Motor neuron (in vitro differentiated cells): Measurements from ENCODE around the gene EFNA5. TPM values are rescaled to one million over a fixed set of nuclear protein-coding genes. Genes with fewer than 3 reads are reported as not detected.

Experiments used
- ATAC-seq, 8 experiments: fragments of 200-7000 bp; cut with Tn5 transposase; replicated peaks in 6 of 8; 2 replicates each; pipeline ENCODE4 v1.8.0; 2021; ENCODE audit warnings: mild to moderate bottlenecking in 8 of 8, moderate library complexity in 8 of 8
- H3K27ac ChIP-seq, 2 donors: fragments of 250-450 bp; sonication (Bioruptor Pico); 2 replicates each; pipeline ENCODE4 v1.9.0; 2021; ENCODE audit warnings: antibody characterized with exemption in 2 of 2, mild to moderate bottlenecking in 2 of 2, moderate library complexity in 1 of 2
- H3K4me1 ChIP-seq, 2 donors: fragments of 250-450 bp; sonication (Bioruptor Pico); replicated peaks in 1 of 2; 2 replicates each; pipeline ENCODE4 v1.6.1; 2021; ENCODE audit warnings: antibody characterized with exemption in 2 of 2, mild to moderate bottlenecking in 2 of 2, moderate library complexity in 1 of 2
- H3K4me3 ChIP-seq, 5 donors: fragments of 250-450 bp; sonication (Bioruptor Pico); 2 replicates each; pipeline ENCODE4 v1.9.0; 2021; ENCODE audit warnings: antibody characterized with exemption in 5 of 5, mild to moderate bottlenecking in 5 of 5, moderate library complexity in 4 of 5
- WGBS, 10 experiments: fragments of 450-650 bp; shearing (Covaris generic); methylation state at CpG; one replicate each; pipeline ENCODE4 v1.0.0; 2022; 5-methylcytosine and 5-hydroxymethylcytosine counted together
- in situ Hi-C, 9 experiments: fragments of 400-800 bp; cut with MboI; loops; one replicate each; pipeline ENCODE4 v1.15.0; 2021; ENCODE audit warnings: low sequenced_read_pairs in 9 of 9, low pct_unique_long_range_greater_than_20kb in 2 of 9; ENCODE audit not compliant: unreplicated experiment in 9 of 9
- total RNA-seq, 8 experiments: library from RNA; unstranded; fragments of 300-600 nt; gene quantifications; 2 replicates each; pipeline versions ENCODE4 v1.2.3 to v1.2.4, GENCODE V29; 2022

The EFNA5 gene
- total RNA-seq, 8 experiments from 2014 or later, result 8.5 to 88.6 (median 10.5) TPM

DNA sequence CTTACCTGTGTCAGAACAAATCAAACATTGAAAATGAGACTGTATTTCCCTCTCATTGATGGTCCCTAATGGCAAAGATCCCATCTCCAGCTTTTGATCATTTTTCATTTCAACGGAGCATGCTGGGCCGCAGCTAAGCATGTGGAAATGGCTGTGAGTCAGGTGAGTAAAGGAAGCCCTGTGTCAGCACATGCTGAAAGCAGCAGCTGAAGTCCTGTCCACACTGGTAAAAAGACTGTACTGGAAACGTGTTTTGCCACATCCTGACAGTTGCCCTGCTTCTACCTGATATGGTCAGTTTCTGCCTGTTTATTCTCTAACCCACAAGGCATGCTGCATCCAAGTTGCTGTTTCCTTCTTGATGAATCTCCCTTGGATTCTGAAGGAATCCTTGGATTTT lies 330.1 kb downstream of the EFNA5 start:
- Histone ChIP-seq H3K4me3 (no peak overlapping the region), H3K4me1 (peaks cover 24 to 26% of the 10 kb centered on the region in 2 donors), H3K27ac (no peak overlapping the region)
- in situ Hi-C loops, result no loop called here
- whole genome bisulfite sequencing, 10 experiments, result 50 to 100% (median 81%) methylated on average over 2 to 3 of the region's 3 CpGs; no CpG with 5 or more reads in 1 of the 10 experiments
- ATAC-seq, result peak in 5 of 8 experiments; percentile 12 to 52 (median 47)

DNA sequence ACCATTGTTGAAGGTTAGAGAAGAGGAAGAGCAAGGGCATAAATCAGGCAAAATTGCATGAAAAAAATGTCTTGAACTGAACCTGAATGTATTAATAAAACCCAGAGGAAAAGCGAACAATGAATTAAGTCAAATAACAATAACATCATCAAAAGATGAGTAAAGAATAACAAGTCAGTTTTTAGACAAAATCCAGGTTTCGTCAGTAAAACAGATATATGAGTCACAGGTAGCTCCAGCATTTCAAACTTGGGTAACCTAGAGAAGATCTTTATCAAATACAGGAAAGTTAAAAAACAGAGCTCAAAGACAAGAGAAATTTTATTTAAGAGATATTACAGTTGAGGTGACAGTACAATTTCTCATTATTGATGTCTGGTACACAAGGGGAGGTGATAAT lies 332.4 kb downstream of the EFNA5 start:
- no peak for ATAC-seq
- in situ Hi-C loops, result no loop called here
- WGBS, 10 experiments, result 83 to 100% (median 97%) methylated on average over 2 of the region's 2 CpGs; no CpG with 5 or more reads in 1 of the 10 experiments
- Histone ChIP-seq H3K4me1 (peaks cover 24 to 26% of the 10 kb centered on the region in 2 donors), H3K27ac (no peak overlapping the region), H3K4me3 (no peak overlapping the region)

DNA sequence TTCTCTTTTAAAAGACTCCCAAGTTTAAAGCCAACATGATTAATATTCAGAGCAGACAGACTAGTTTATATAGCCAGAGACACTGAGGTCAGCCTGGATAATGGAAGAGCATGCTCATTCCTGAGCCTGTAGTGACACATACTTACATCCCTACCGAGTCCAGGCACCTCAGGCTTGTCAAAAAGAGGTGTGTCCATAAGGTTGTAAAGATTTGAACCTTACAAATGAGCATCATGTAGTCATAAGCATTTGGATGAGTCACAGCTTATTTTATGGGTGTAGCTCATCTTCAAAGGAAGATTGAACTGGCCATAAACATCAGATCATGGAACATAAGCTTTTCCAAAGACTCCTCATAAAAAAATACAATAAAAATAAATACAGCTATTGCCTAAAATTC lies 333.5 kb downstream of the EFNA5 start:
- WGBS, 10 experiments, result 0 to 67% (median 21%) methylated on average over 1 of the region's 1 CpG; no CpG with 5 or more reads in 6 of the 10 experiments
- in situ Hi-C loops, result no loop called here
- peaks cover 19% of the 10 kb centered on the region in 2 donors for H3K4me1 ChIP-seq
- no peak overlapping the region for H3K27ac ChIP-seq
- ATAC-seq, result peak; percentile 38 to 100 (median 89)
- H3K4me3 ChIP-seq, result no peak overlapping the region

DNA sequence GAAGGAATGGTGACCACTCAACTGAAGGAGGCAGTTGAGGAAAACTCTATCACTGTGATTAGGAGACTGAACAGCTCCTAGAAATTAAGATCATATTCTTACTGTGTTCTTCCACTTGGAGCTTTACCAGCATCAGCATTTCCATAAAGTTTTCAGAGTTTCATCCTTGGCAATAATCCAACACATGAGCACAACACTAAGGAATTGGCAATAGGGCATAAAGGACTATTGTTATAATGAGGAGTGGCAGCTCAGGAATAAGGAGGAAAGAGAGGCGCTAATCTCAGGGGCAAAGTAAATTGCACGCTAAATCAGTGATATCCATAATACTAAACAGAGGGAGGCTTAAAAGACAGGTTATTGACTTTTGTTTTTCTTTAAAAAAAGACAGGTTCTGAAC lies 338.9 kb downstream of the EFNA5 start:
- in situ Hi-C loops, result no loop called here
- WGBS, 10 experiments, result 50 to 100% (median 92%) methylated on average over 2 of the region's 2 CpGs; no CpG with 5 or more reads in 3 of the 10 experiments
- H3K4me1 ChIP-seq, result peaks cover 0 to under 1% of the 10 kb centered on the region in 2 donors
- H3K4me3 ChIP-seq, result no peak overlapping the region
- ATAC-seq, result peak in 2 of 8 experiments; percentile 20 to 34
- no peak overlapping the region for H3K27ac ChIP-seq

DNA sequence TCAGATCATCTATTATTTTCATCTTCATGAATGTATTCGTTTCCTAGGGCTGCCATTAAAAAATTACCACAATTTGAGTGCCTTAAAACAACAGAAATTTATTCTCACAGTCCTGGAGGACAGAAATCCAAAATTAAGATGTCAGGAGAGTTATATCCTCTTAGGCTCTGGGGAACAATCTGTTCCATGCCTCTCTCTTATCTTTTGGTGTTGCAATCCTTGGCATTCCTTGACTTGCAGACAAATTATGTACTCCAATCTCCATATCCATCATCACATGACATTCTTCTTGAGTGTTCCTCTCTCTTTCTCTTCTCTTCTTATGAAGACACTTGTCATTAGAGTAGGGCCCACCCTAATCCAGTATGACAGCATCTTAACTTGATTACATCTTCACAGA lies 339.4 kb downstream of the EFNA5 start:
- Histone ChIP-seq H3K27ac (no peak overlapping the region), H3K4me1 (no peaks in the 10 kb centered on the region), H3K4me3 (no peak overlapping the region)
- peak in 1 of 8 experiments; percentile 41 for ATAC-seq
- 18 to 89% (median 50%) methylated on average over 1 of the region's 1 CpG; no CpG with 5 or more reads in 3 of the 10 experiments for WGBS, 10 experiments
- in situ Hi-C loops, result no loop called here

DNA sequence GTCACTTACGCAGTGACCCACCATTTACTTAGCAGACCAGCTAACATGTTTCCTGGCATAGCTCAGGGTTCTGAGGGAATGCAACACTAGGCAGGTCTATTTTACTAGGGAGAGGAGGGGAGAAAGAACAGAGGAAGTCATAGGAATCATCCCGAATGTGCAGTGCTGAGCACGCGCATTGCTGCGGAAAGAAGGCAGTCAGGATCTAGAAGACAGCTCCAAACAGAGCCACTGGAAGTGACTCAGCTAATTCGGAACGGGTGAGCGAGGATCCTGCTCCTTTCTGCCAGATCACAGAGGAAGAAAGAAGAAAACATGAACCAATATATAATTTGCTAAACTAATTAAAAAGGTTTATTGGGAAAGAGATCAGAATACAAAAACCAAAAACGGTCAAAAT lies 339.8 kb downstream of the EFNA5 start:
- Histone ChIP-seq H3K4me3 (no peak overlapping the region), H3K4me1 (no peaks in the 10 kb centered on the region), H3K27ac (no peak overlapping the region)
- in situ Hi-C loops, result no loop called here
- 42 to 100% (median 93%) methylated on average over 2 to 9 of the region's 9 CpGs; no CpG with 5 or more reads in 1 of the 10 experiments for WGBS, 10 experiments
- ATAC-seq, result no peak

DNA sequence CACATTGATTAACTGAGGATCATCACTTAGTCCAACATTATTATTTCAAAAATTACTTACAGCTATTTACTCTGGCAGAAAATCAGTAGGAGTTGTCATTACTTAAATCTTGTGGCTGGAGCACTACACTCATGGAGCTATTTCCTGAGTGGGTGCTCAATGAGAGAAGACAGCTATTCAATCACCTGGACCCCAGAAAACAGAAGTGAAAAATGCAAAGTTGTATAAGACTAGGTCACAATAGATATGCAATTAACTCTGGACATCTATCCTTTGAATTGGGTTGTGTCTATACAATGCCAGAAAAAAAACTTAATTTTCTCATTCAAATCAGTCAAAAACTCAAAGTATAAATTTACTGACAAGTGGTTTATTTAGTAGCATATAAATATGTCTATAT lies 340.9 kb downstream of the EFNA5 start:
- in situ Hi-C loops, result no loop called here
- H3K4me3 ChIP-seq, result no peak overlapping the region
- peaks cover 3 to 6% of the 10 kb centered on the region in 2 donors for H3K4me1 ChIP-seq
- no peak overlapping the region for H3K27ac ChIP-seq
- no peak for ATAC-seq
